HepG2 (cell line): ENCODE data around the gene DAB1. TPM values are rescaled to one million over a fixed set of nuclear protein-coding genes. Genes with fewer than 3 reads are reported as not detected.
"Not testable (repeated sequence)": the region's sequence is repeated elsewhere in the genome, so short reads cannot be mapped to it uniquely, and the experiment has no call there.

Experiments used
- ATAC-seq: fragments of 200-7000 bp; cut with Tn5 transposase; 3 replicates; pipeline ENCODE4 v1.9.1; 2020; ENCODE audit warnings: mild to moderate bottlenecking, moderate library complexity
- BruUV-seq: library from RNA; stranded (reverse); fragments of 400-500 nt; replicated peaks from 2 replicates; lab custom pipeline; 2021; lab: Mats Ljungman, UMichigan
- CTCF ChIA-PET: fragments of 300-600 bp; formaldehyde crosslinking; extraction: SDS; loops from one replicate; lab custom pipeline; 2021; ENCODE audit warnings: low total read pairs, inconsistent platforms, low intra/inter-chr PET ratio; lab: Yijun Ruan, JAX
- POLR2A ChIA-PET: fragments of 350-600 bp; sonication (Branson Sonifier 250); formaldehyde crosslinking; loops from one replicate; lab custom pipeline; 2020; ENCODE audit warnings: antibody characterized with exemption, inconsistent platforms; lab: Yijun Ruan, JAX
- DNase-seq: peaks from one replicate; pipeline ENCODE4 v3.0.0-alpha.2; 2015; ENCODE audit warnings: low spot score
- FAIRE-seq: peaks from 3 replicates; lab custom pipeline; 2011; peaks lifted over from hg19 to GRCh38; lab: Jason Lieb, UNC
- H2AFZ ChIP-seq: one replicate; pipeline ENCODE4 v1.6.1; 2011; ENCODE audit warnings: low read length, inconsistent platforms
- H3K27ac ChIP-seq: fragments of 300-600 bp; 3 replicates; pipeline ENCODE4 v1.8.0; 2011; ENCODE audit warnings: mixed run types, mild to moderate bottlenecking, mixed read lengths, low read length, inconsistent platforms; ENCODE audit not compliant: insufficient read depth; ENCODE audit errors: extremely low read length
- H3K27me3 ChIP-seq, 2 experiments: fragments of 200-600 bp in 1 of 2; 2 replicates in 1 of 2; 3 replicates in 1 of 2; pipeline versions ENCODE4 v1.6.0 to v1.8.0; 2011; ENCODE audit warnings: low read length in 2 of 2, mild to moderate bottlenecking in 2 of 2, moderate library complexity in 2 of 2, inconsistent platforms in 1 of 2; ENCODE audit not compliant: insufficient read depth in 2 of 2, control insufficient read depth in 1 of 2
- H3K36me3 ChIP-seq, 2 experiments: fragments of 200-600 bp in 1 of 2; replicated peaks in 1 of 2; 2 replicates in 1 of 2; 3 replicates in 1 of 2; pipeline versions ENCODE4 v1.5.1 to v1.8.0; 2011; ENCODE audit warnings: low read length in 2 of 2, inconsistent platforms in 1 of 2; ENCODE audit not compliant: insufficient read depth in 2 of 2, control insufficient read depth in 1 of 2
- H3K4me1 ChIP-seq: 2 replicates; pipeline ENCODE4 v1.5.1; 2012; ENCODE audit warnings: low read length, inconsistent platforms; ENCODE audit not compliant: insufficient read depth
- H3K4me2 ChIP-seq: 2 replicates; pipeline ENCODE4 v1.6.0; 2011; ENCODE audit warnings: low read depth, low read length, inconsistent platforms
- H3K4me3 ChIP-seq, 3 experiments: fragments of 200-600 bp in 1 of 3; sonication (generic), shearing (Covaris generic) in 1 of 3; replicated peaks in 1 of 3; 2 replicates each; pipeline ENCODE4 v1.5.1; 2011 to 2016; ENCODE audit warnings: low read length in 3 of 3, inconsistent platforms in 2 of 3, low read depth in 2 of 3, mild to moderate bottlenecking in 2 of 3, control low read depth in 1 of 3, mixed read lengths in 1 of 3; ENCODE audit not compliant: insufficient read depth in 1 of 3
- H3K79me2 ChIP-seq: one replicate; pipeline ENCODE4 v1.6.1; 2011; ENCODE audit warnings: low read length, inconsistent platforms; ENCODE audit not compliant: insufficient read depth
- H3K9ac ChIP-seq: 2 replicates; pipeline ENCODE4 v1.6.0; 2011; ENCODE audit warnings: mild to moderate bottlenecking, low read depth, low read length, inconsistent platforms; ENCODE audit not compliant: insufficient read depth
- H3K9me3 ChIP-seq: 2 replicates; pipeline ENCODE4 v1.5.1; 2012; ENCODE audit warnings: mild to moderate bottlenecking, low read length
- H4K20me1 ChIP-seq: 2 replicates; pipeline ENCODE4 v1.6.0; 2011; ENCODE audit warnings: inconsistent platforms, mild to moderate bottlenecking, low read length, moderate library complexity; ENCODE audit not compliant: insufficient read depth
- KMT2A ChIP-seq: sonication (generic); formaldehyde crosslinking; IDR thresholded peaks from 2 replicates; pipeline ENCODE4 v1.4.0; 2020; ENCODE audit warnings: missing genetic modification reagents
- MED1 ChIP-seq: sonication (generic); formaldehyde crosslinking; IDR thresholded peaks from 2 replicates; pipeline ENCODE4 v1.4.0; 2020; ENCODE audit warnings: missing genetic modification reagents
- MXD4 ChIP-seq: IDR thresholded peaks from 2 replicates; pipeline ENCODE4 v1.6.1; 2016; ENCODE audit warnings: mild to moderate bottlenecking, missing biosample characterization, missing genetic modification reagents
- PLRG1 ChIP-seq: fragments of 450-650 bp; conservative IDR thresholded peaks from 2 replicates; pipeline ENCODE4 v1.6.1; 2016
- TCF12 ChIP-seq, 2 experiments: fragments of 450-650 bp in 1 of 2; sonication (generic) in 1 of 2; formaldehyde crosslinking in 1 of 2; IDR thresholded peaks; 2 replicates each; pipeline versions ENCODE4 v1.6.1 to v1.8.0; 2017 to 2022; ENCODE audit warnings: antibody characterized with exemption in 1 of 2, mild to moderate bottlenecking in 1 of 2, missing genetic modification reagents in 1 of 2, moderate library complexity in 1 of 2
- YY1 ChIP-seq: IDR thresholded peaks from 2 replicates; pipeline ENCODE4 v1.6.1; 2011; ENCODE audit warnings: low read length, low read depth, moderate library complexity, mild to moderate bottlenecking; ENCODE audit not compliant: insufficient read depth, insufficient replicate concordance
- ZNF124 ChIP-seq: sonication (generic); formaldehyde crosslinking; IDR thresholded peaks from 2 replicates; pipeline ENCODE4 v1.4.0; 2020; ENCODE audit warnings: missing genetic modification reagents
- ZNF549 ChIP-seq: sonication (generic); formaldehyde crosslinking; IDR thresholded peaks from 2 replicates; pipeline ENCODE4 v1.5.0; 2020; ENCODE audit warnings: missing genetic modification reagents
- ZNF646 ChIP-seq: sonication (generic); formaldehyde crosslinking; IDR thresholded peaks from 2 replicates; pipeline ENCODE4 v1.9.0; 2021; ENCODE audit warnings: mild to moderate bottlenecking, missing genetic modification reagents
- ZNF724P ChIP-seq: sonication (generic); formaldehyde crosslinking; IDR thresholded peaks from 2 replicates; pipeline ENCODE4 v1.8.0; 2022; ENCODE audit warnings: missing genetic modification reagents, borderline replicate concordance
- WGBS: methylation state at CpG from one replicate; pipeline ENCODE4 v1.1.6; 2017; ENCODE audit warnings: low lambda C conversion rate; 5-methylcytosine and 5-hydroxymethylcytosine counted together
- in situ Hi-C: cut with HindIII; loops from 2 replicates; pipeline ENCODE4 v1.10.0; 2017; ENCODE audit warnings: low pct_unique_long_range_greater_than_20kb; ENCODE audit not compliant: extremely low pct_ligation_motif_present
- intact Hi-C: fragments of 100-400 bp; cut with micrococcal nuclease; formaldehyde crosslinking; loops from one replicate; pipeline ENCODE4 v1.10.0; 2022; ENCODE audit not compliant: unreplicated experiment
- polyA plus RNA-seq, 8 experiments: library from polyadenylated mRNA; depleted of rRNA in 3 of 8; stranded (reverse) in 7 of 8; unstranded in 1 of 8; fragments of >200 nt; fragmentation: Illumina TruSeq in 4 of 8; extraction: Trizol in 4 of 8; gene quantifications; 2 replicates each; pipeline versions ENCODE4 v1.2.1 to v1.2.3, GENCODE V29; 2011 to 2016; ENCODE audit warnings: low read depth in 4 of 8, missing spikeins in 1 of 8, mixed read lengths in 1 of 8; ENCODE audit not compliant: insufficient read depth in 1 of 8
- total RNA-seq, 5 experiments: library from RNA; depleted of rRNA; stranded (reverse); fragments of >200 nt; fragmentation: Illumina TruSeq; extraction: Trizol; gene quantifications; 2 replicates each; pipeline ENCODE4 v1.2.3, GENCODE V29; 2016; ENCODE audit warnings: low read depth in 1 of 5
- TF ChIP-seq, protein P1 (sequence below): sonication (generic); formaldehyde crosslinking; IDR thresholded peaks from 2 replicates; pipeline ENCODE4 v1.5.0; 2020; ENCODE audit warnings: missing genetic modification reagents, mild to moderate bottlenecking, borderline replicate concordance

The DAB1 gene
- total and polyA plus RNA-seq, 2 of the 13 experiments (the other 11 are each of a cell fraction or from before 2014, with no cell fraction given): 0.04 to 0.13 TPM

GRCh38 chr1:57343298-57343915 lies 80.5 kb downstream of the DAB1 start:
- H4K20me1 ChIP-seq, H3K4me1 ChIP-seq, BruUV-seq, ATAC-seq, H3K36me3 ChIP-seq, H3K4me2 ChIP-seq, H3K27me3 ChIP-seq, FAIRE-seq, H2AFZ ChIP-seq, in situ Hi-C loops, H3K9ac ChIP-seq, H3K9me3 ChIP-seq, CTCF ChIA-PET, H3K4me3 ChIP-seq, H3K79me2 ChIP-seq, DNase-seq, POLR2A ChIA-PET, H3K27ac ChIP-seq, intact Hi-C loops: not testable (repeated sequence)
- whole genome bisulfite sequencing: 90% methylated on average over 4 of the region's 34 CpGs

- H3K4me1 ChIP-seq: peaks cover 1% of the 10 kb centered on the region; the same call in 1 of the 2 replicates
- FAIRE-seq (no peak), ATAC-seq (no peak), DNase-seq (no peak)
- no peak overlapping the region for H3K4me2 ChIP-seq
- no peaks in the 10 kb centered on the region for H3K27me3 ChIP-seq
- H3K4me3 ChIP-seq: no peak overlapping the region
- no peak overlapping the region for H3K9ac ChIP-seq
- 39% methylated on average over 3 of the region's 3 CpGs for WGBS
- H3K27ac ChIP-seq: no peak overlapping the region
- CTCF ChIA-PET: no interaction called here
- H3K9me3 ChIP-seq: no peaks in the 10 kb centered on the region
- no peaks in the 10 kb centered on the region for H3K79me2 ChIP-seq
- POLR2A ChIA-PET: no interaction called here
- no peak overlapping the region for H2AFZ ChIP-seq
- no peaks in the 10 kb centered on the region for H4K20me1 ChIP-seq
- in situ Hi-C loops: no loop called here
- no TSS peak for BruUV-seq
- intact Hi-C loops: loop anchor here (2.0 kb wide), 1 partner anchor 509 kb away; no protein-coding TSS in a partner anchor
- no peaks in the 10 kb centered on the region for H3K36me3 ChIP-seq
- TF ChIP-seq KMT2A (CRISPR knock-in tag) (no peak), ZNF724P (CRISPR knock-in tag) (no peak), MXD4 (no peak), ZNF646 (CRISPR knock-in tag) (no peak), MED1 (no peak), TCF12 (IDR thresholded peaks at IDR 0.05) (no peak), TCF12 (CRISPR knock-in tag; IDR thresholded peaks at IDR 0.05) (no peak), ZNF124 (CRISPR knock-in tag) (no peak), PLRG1 (no peak), ZNF549 (CRISPR knock-in tag) (no peak), YY1 (no peak)
- TF ChIP-seq, protein P1, sequence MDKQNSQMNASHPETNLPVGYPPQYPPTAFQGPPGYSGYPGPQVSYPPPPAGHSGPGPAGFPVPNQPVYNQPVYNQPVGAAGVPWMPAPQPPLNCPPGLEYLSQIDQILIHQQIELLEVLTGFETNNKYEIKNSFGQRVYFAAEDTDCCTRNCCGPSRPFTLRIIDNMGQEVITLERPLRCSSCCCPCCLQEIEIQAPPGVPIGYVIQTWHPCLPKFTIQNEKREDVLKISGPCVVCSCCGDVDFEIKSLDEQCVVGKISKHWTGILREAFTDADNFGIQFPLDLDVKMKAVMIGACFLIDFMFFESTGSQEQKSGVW (CRISPR knock-in tag): no peak
These were observed 82.1 kb downstream of the DAB1 start for GRCh38 chr1:57341721-57342120.
